GM18505 (cell line): ENCODE results near the gene HLA-G.

Source experiments
- ATAC-seq: cut with Tn5 transposase; IDR thresholded peaks from one replicate; pipeline ENCODE4 v1.9.1; 2021; ENCODE audit not compliant: unreplicated experiment
- POLR2A ChIP-seq: IDR thresholded peaks from 4 replicates; pipeline ENCODE4 v1.6.1; 2011; ENCODE audit warnings: borderline replicate concordance; ENCODE audit not compliant: insufficient read depth, insufficient read length; ENCODE audit errors: extremely low read depth

HLA-G gene

DNA sequence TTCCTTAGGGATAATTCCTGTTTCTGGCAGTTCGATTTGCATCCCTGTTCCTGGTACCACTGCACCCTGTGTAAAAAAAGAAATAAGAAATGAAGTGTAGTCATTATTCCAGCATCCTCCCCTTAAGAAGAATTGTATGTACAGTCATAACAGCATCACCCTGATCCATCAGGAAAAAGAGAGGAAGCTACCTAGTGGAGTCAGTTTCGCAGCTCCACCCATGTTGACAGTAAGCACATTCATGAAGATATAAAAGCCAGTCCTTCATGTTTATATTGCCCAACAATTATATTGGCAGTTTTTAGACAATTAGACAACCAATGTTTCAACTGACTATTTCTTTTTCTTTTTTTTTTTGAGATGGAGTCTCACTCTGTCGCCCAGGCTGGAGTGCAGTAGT, 21.2 kb upstream of the HLA-G start:
- no peak for ATAC-seq
- no peak for TF ChIP-seq POLR2A

DNA sequence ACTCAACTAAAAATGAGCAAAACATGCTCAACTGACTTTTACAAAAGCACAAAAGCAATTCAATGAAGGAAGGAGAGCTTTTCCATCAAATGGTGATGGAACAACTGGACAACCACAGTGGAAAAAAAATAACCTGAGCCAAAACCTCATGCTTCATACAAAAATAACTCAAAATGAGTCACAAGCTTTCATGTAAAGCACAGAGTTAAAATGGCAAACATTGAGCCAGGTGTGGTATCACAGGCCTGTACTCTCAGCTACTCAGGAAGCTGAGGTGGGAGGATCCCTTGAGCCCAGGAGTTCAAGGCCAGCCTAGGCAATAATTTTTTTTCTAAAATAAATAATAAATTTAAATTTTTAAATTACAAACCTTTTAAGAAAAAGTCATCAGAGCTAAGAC, 18.4 kb upstream of the HLA-G start:
- no peak for TF ChIP-seq POLR2A
- no peak for ATAC-seq

DNA sequence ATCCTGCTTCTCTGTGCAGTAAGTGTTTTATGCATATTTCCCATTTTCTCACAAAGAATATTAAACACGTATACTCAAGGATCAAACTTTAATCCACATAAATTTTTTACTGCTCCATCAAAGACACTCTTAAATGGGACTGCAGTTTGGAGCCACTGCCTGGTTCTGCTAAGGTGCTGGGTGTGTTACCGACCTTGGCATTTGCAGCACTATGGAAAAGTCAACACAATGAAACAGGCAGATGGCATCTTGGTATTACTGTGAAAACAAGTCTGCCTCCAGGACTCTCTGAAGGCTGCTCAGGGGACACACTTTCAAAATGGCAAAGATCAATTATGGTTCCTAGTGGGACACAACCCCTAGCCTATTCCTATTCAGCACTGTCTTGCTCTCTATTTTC, 17.3 kb upstream of the HLA-G start:
- no peak for TF ChIP-seq POLR2A

DNA sequence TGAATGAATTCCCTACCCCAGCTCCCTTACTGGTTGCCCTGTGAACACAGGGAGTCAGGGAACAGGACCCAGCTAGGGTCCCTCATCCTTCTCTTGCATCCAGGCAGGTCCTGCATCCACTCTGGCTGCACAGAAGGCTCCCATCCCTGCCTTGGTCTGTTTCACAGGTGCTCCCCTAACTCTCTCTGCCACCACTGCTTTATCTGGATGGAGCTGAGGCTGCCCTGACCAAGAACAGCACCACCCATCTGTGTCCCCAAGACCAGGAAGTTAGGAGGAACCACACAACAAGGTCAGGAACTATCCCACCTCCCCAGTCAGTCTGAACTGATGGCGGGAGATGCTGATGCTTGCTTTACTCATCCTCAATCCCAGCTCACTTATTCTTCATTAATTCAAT, 16.2 kb upstream of the HLA-G start:
- TF ChIP-seq POLR2A, result no peak
- ATAC-seq, result no peak

More for the DNA sequence above, 17.3 kb upstream of the HLA-G start:
- no peak for ATAC-seq

DNA sequence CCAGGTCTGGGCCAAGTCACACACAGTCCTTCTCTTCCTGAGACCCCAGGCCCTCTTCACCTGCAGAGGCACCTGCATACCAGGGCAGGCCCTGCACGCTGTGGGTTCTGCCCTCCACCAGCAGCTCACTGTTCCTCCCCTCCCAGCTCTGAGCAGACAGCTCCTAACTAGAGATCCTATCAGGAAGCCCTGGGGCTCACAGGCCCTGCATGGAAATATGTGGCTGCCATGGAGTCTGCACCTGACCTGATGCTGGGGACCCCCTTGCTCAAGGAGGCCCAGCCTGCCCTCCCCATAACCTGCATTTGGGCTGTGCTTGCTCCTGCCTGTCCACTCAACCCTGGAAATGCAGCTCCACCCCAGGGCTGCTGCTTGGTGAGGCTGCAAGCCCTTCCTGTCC, 14.6 kb upstream of the HLA-G start:
- no peak for TF ChIP-seq POLR2A

DNA sequence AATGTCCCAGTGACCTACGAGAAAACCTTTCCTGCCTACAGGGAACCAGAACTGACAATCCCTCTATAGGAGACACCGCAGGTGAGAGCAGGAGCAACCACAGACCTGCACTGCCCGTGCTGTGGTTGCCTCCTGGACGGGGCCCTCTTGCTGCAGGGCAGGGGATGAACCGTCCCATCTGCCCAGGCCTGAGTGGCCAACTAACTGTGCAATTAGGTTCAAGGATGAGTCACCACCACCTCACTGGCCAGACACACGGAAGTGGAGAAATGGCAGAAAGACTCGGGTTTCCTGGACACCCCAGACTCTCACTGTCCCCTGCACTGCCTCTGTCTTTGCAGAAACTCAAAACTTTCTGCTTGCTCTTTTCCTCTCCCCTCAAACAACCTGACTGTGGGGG, 13.8 kb upstream of the HLA-G start:
- no peak for TF ChIP-seq POLR2A
- no peak for ATAC-seq

More for the DNA sequence above, 14.6 kb upstream of the HLA-G start:
- ATAC-seq, result no peak

DNA sequence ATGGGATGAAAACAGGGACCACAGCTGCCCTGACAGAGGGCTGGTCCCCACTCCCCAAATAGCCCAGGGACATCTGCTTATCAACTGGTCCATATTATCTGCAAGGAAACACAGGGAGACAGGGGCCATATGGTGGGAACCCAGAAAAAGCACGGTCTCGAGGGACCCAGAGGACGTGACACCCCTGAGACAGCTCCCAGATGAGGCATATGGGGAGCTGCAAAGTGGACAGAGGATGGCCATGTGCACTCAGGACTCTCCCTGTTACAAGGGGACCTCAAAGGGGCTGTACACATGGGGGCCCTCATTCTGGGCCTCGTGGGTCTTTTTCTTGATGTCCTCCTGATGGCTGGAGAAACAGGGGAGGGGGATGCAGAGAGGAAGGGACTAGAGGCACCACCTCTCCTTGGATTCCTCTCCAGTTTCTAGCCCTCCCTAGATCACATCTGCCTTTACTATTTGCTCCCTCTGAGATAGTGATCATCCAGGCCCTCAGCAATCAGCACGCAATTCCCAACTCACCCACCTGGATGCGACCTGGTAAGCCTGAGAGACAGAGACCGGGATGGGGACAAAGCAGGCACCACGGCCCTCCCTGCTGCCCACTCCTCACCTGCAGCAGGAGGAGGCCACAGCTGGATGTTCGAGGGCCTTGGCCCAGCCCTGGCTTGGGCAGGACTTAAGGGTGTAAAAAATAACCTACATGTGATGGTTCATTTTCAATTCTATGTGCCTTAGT, 13.1 kb upstream of the HLA-G start:
- no peak for TF ChIP-seq POLR2A
- ATAC-seq, result no peak

DNA sequence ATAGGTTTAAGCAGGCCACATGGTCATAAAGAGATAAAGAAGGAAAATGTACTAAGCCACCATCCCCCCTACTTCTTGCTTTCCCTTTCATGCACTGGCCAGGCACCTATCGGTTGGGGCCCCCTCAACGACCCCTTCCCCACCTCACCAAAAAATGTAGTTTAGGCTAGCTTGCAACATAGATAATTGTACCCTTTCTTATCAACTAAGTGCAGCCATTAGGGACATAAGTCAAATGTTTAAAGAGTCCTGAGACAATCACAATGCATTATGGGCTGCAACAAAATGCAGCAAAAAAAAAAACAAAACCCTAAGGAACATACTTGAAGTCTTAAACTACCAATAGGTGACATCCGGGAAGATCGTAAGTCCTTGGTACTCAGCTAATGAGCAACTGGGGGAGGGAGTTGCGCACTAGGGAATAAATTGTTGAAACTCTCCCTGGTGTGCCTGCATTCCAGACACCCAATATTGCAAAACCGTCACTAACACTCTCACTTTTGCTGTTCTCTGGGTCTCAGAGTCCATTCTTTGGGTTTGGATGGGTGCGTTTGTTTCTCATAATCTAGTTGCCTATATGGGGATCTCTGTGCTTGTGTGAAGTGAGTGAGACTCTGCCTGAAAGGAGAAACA, 12.4 kb upstream of the HLA-G start:
- no peak for TF ChIP-seq POLR2A
- no peak for ATAC-seq

DNA sequence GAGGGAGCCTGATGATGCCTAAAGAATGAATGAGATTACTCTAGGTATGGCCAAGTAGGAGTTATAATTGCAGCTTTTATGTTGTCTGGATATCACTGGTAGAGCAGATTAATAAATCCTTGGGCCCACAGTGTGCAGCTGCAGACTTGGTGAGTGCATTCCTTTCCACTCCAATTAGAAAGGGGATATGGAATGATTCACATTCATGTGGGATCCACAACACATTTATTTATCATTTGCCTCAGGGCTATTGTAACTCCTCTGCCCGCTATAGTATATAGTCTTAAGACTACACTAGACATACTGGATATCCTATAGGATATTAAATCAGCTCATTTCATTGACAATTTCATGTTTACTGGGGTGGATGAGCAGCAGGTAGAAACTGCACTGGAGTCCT, 11.6 kb upstream of the HLA-G start:
- TF ChIP-seq POLR2A, result no peak
- ATAC-seq, result no peak

DNA sequence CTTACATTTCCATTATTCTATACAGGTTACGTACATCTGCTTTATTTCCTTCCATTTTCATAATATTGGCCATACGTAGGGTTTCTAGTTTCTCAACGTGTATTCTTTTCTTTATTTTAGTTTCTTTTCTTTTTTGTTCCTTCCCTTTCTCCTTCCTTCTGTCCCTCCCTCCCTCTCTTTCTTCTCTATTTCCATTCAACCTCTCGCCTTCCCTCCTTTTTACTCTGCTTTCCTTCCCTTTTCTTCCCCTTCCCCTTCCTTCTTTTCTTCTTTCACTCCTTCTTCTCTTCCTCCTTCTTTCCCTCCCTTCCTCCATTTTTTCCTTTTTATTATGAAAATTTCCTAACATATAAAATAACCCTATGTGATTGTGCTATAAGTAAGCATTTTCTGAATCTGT, 8.7 kb upstream of the HLA-G start:
- no peak for ATAC-seq
- TF ChIP-seq POLR2A, result no peak

DNA sequence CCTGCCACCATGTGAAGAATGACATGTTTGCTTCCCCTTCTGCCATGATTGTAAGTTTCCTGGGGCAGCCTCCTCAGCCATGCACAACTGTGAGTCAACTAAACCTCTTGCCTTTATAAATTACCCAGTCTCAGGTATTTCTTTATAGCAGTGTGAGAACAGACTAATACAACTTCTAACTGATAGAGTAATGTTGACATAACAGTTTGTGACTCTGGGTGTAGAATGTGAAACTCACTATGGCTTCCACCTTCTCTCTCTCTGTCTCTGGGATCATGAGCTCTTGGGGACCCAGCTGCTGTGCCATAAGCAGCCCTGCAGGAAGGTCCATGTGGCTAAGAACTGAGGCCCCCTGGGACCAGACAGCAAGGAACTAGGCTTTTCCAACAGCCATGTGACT, 3.5 kb upstream of the HLA-G start:
- no peak for TF ChIP-seq POLR2A
- ATAC-seq, result no peak

DNA sequence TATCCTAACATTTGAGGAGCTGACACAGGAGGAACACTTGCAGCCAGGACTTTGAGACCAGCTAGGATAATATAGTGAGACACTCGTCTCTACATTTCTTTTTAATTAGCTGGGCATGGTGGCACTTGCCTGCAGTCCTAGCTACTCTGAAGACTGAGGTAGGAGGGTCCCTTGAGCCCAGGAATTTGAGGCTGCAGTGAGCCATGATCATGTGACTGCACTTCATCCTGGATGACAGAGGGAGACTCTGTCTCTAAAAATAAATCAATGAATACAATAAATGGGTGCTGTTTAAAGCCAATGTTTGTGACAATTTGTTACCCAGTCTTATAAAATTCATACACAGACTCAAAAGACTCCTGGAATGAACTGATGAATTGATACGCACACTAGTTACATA, 1.8 kb upstream of the HLA-G start:
- TF ChIP-seq POLR2A, result no peak
- ATAC-seq, result no peak

DNA sequence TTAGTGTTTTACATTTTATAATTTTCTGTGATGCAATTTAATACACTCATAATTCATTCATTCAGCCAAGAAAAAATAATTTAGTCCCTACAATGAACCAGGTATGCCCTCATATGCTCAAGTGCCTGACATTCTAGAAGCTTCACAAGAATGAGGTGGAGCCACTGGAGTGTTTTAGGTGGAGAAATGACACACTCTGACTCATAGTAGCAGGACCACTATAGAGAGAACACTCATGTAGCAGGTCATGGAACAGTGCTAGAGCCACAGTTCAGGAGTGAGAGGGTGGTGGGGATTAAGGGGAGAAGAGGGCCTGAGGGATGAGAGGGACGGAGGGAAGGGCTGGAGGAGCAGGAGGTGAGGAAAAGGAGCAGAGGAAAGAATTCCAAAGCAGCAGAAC, 1.4 kb upstream of the HLA-G start:
- no peak for TF ChIP-seq POLR2A
- no peak for ATAC-seq

DNA sequence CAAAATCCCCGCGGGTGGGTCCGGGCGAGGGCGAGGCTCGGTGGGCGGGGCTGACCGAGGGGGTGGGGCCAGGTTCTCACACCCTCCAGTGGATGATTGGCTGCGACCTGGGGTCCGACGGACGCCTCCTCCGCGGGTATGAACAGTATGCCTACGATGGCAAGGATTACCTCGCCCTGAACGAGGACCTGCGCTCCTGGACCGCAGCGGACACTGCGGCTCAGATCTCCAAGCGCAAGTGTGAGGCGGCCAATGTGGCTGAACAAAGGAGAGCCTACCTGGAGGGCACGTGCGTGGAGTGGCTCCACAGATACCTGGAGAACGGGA, 809 bp downstream of the HLA-G start:
- TF ChIP-seq POLR2A, result no peak
- ATAC-seq, result no peak
